Measurements from ENCODE around the gene LMAN2.

GRCh38 chr5:177399997-177400868 is 48.8 kb upstream of the LMAN2 start, which contains the start of gene PFN3:
- TF ChIP-seq CTCF (IDR thresholded peaks at IDR 0.05; ENCODE audit: low read length) (no peak), EZH2 (IDR thresholded peaks at IDR 0.05; ENCODE audit: borderline replicate concordance, low read length) (no peak)
